Ishikawa (cell line): Measurements from ENCODE around the gene RFC5.

Source experiments
- CEBPB ChIP-seq: IDR thresholded peaks from 2 replicates; pipeline ENCODE4 v1.6.1; 2012
- CREB1 ChIP-seq: IDR thresholded peaks from 2 replicates; pipeline ENCODE4 v1.6.1; 2012; ENCODE audit warnings: low read depth
- EGR1 ChIP-seq: IDR thresholded peaks from 2 replicates; pipeline ENCODE4 v1.6.1; 2012
- EP300 ChIP-seq: IDR thresholded peaks from 2 replicates; pipeline ENCODE4 v1.6.1; 2012; ENCODE audit warnings: borderline replicate concordance
- FOXM1 ChIP-seq: IDR thresholded peaks from 2 replicates; pipeline ENCODE4 v1.6.1; 2012; ENCODE audit warnings: low read depth, borderline replicate concordance
- MAX ChIP-seq: IDR thresholded peaks from 2 replicates; pipeline ENCODE4 v1.6.1; 2012
- RAD21 ChIP-seq: IDR thresholded peaks from 2 replicates; pipeline ENCODE4 v1.6.1; 2012; ENCODE audit warnings: low read depth
- TAF1 ChIP-seq: IDR thresholded peaks from 2 replicates; pipeline ENCODE4 v1.6.1; 2012; ENCODE audit warnings: low read depth, mild to moderate bottlenecking
- TCF12 ChIP-seq: IDR thresholded peaks from 2 replicates; pipeline ENCODE4 v1.6.1; 2012; ENCODE audit warnings: low read depth
- TEAD4 ChIP-seq: IDR thresholded peaks from 2 replicates; pipeline ENCODE4 v1.6.1; 2012
- USF1 ChIP-seq: IDR thresholded peaks from 2 replicates; pipeline ENCODE4 v1.6.1; 2012
- YY1 ChIP-seq: IDR thresholded peaks from 2 replicates; pipeline ENCODE4 v1.6.1; 2012; ENCODE audit warnings: low read depth
- ZBTB7A ChIP-seq: IDR thresholded peaks from 2 replicates; pipeline ENCODE4 v1.6.1; 2012; ENCODE audit warnings: low read depth
- TF ChIP-seq, protein P1 (sequence below): IDR thresholded peaks from 2 replicates; pipeline ENCODE4 v1.6.1; 2012; ENCODE audit warnings: low read depth, mild to moderate bottlenecking

DNA sequence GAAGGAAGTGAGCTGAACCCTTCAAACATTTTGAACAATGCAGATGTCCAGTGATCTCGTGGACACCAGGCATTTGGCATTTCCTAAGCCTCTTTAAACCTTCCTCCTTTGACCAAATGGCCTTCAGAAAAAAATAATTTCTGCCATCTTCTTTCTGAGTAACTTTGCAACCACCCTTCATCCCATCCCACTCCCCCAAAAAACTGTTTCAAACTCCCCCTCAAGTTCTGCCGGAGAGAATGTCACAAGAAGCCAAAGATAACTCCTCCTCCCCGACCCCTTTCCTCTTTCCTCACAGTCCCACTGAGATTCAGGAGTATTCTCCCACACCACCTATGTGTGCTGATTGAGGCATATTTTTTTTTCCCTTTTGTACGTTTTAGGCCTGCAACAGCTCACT lies 49.5 kb upstream of the RFC5 start:
- no peak for TF ChIP-seq RAD21
- TF ChIP-seq YY1: no peak
- TF ChIP-seq MAX: no peak
- no peak for TF ChIP-seq TAF1
- TF ChIP-seq, protein P1, sequence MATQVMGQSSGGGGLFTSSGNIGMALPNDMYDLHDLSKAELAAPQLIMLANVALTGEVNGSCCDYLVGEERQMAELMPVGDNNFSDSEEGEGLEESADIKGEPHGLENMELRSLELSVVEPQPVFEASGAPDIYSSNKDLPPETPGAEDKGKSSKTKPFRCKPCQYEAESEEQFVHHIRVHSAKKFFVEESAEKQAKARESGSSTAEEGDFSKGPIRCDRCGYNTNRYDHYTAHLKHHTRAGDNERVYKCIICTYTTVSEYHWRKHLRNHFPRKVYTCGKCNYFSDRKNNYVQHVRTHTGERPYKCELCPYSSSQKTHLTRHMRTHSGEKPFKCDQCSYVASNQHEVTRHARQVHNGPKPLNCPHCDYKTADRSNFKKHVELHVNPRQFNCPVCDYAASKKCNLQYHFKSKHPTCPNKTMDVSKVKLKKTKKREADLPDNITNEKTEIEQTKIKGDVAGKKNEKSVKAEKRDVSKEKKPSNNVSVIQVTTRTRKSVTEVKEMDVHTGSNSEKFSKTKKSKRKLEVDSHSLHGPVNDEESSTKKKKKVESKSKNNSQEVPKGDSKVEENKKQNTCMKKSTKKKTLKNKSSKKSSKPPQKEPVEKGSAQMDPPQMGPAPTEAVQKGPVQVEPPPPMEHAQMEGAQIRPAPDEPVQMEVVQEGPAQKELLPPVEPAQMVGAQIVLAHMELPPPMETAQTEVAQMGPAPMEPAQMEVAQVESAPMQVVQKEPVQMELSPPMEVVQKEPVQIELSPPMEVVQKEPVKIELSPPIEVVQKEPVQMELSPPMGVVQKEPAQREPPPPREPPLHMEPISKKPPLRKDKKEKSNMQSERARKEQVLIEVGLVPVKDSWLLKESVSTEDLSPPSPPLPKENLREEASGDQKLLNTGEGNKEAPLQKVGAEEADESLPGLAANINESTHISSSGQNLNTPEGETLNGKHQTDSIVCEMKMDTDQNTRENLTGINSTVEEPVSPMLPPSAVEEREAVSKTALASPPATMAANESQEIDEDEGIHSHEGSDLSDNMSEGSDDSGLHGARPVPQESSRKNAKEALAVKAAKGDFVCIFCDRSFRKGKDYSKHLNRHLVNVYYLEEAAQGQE: no peak
- TF ChIP-seq ZBTB7A: no peak
- no peak for TF ChIP-seq EGR1
- TF ChIP-seq EP300: no peak
- TF ChIP-seq CEBPB: no peak
- no peak for TF ChIP-seq FOXM1
- no peak for TF ChIP-seq USF1
- TF ChIP-seq TEAD4: no peak
- no peak for TF ChIP-seq CREB1
- no peak for TF ChIP-seq TCF12
